GM19025 (cell line): Measurements from ENCODE around the gene BANP.
"Not testable (repeated sequence)": the region's sequence is repeated elsewhere in the genome, so short reads cannot be mapped to it uniquely, and the experiment has no call there.

ENCODE experiments used
- ATAC-seq: cut with Tn5 transposase; IDR thresholded peaks from one replicate; pipeline ENCODE4 v1.9.1; 2021; ENCODE audit warnings: mild to moderate bottlenecking, low read depth, moderate library complexity; ENCODE audit not compliant: unreplicated experiment

The BANP gene

DNA sequence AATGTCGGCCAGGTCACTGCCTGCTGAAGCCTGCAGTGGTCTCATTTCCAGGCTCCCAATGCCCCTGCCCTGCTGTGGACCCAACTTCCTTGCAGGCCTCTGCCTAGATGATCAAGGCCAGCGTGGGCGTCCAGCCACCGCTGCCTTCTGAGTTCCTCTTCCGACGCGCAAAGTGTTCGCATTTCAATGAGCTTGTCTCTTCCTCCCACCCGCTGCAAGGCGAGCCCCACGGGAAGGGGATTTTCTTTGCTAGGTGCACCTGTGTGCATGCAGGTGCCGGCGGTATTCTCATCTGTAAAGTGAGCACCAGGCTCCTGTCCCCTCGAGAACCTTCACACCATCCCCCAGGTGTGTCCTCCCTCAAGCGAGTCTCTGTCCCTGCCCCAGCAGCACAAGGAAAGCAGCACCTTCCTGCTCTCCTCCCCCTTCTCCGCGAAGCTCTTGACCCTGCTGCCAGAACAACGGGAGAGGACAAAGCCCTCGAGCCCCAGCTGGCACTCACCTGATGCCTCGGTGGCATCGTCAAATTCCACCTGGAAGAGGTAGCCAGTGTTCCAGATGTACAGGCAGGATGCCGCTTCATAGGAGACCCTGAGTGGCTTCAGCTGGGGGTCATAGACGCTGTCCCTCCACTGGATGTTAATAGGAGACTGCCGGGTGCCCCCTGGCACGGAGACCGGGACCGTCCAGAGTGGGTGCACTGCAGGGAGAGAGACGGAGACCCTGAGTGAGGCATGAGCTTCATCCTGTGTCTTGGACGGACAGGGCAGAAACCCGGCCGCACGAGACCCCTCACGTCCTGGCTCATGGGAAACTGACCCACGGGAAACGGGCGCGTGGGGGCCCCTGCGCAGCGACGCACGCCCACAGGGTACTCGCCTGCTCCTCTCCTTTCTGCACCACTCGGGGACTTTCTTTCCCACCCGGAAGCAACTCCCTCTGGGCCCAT lies 24.7 kb upstream of the BANP start:
- no peak for ATAC-seq

- ATAC-seq = no peak
Observed at GRCh38 chr16:87927195-87927562, 24.1 kb upstream of the BANP start.

- ATAC-seq = no peak
Observed at GRCh38 chr16:87929986-87930385, 21.2 kb upstream of the BANP start.

GRCh38 chr16:87930456-87930855 lies 20.8 kb upstream of the BANP start:
- no peak for ATAC-seq

- no peak for ATAC-seq
Observed at GRCh38 chr16:87931504-87931903, 19.7 kb upstream of the BANP start.

DNA sequence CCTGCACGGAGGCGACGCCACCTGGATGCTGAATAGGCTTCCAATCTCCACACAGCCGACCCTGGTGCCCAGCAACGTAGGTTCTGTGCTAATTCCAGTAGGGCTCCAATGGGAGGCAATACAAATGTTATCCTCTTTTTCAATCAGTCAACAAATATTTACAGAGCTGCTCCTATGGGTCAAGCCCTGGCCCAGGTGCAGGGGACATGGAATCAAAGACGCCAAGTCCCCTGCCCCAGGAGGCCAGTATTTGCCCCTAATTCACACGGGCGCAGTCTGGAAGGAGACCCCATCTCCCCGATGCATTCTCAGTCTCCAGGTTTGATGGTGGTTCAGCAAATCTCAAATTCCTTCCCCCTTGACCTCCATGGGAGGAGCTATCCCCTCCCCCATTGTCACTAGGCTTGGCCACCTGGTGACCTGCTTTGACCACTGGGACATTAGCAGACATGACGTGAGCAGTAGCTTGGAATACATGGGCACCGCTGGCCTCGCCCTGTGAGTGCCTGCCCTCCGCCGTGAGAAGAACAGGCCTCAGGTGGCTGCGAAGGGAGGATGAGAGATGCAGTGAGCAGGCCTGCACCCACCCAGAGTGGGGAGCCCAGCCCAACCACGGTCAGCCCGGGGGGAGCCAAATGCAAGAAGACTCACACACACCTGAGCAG lies 18.6 kb upstream of the BANP start:
- ATAC-seq = not testable (repeated sequence)

- no peak for ATAC-seq
Observed at GRCh38 chr16:87933140-87933495, 18.1 kb upstream of the BANP start.

DNA sequence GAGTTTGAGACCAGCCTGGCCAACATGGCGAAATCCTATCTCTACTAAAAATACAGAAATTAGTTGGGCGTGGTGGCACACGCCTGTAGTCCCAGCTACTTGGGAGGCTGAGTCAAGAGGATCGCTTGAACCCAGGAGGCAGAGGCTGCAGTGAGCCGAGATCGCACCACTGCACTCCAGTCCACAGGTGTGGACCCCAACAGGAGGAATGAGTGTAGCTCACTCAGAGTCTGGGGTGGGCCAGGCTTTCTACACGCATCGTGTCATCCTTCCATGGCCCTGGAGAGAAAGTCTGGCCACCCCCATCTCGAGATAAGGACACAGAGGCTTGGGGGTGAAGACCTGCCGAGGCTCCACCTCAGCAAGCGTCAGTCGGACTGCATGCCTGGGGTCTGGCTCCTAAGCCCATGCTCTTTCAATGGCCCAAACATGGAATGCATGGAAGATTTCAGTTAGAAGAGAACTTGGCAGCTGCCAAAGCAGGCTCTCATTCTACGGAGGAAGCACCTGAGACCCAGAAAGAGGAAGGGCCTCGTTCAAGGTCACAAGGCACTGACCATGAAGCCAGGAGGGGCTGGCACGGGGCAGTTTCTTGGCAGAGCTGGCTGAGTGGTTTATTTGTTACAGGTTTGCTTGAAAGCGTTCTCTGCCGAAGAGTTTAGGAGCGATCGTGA lies 16.3 kb upstream of the BANP start:
- not testable (repeated sequence) for ATAC-seq

- not testable (repeated sequence) for ATAC-seq
Observed at GRCh38 chr16:87936016-87936374, 15.2 kb upstream of the BANP start.

- ATAC-seq = no peak
Observed at GRCh38 chr16:87936375-87937230, 14.6 kb upstream of the BANP start, which contains the start of gene CA5A. Gene CA5A, minus strand, starts transcription at chr16:87936529. Its CDS starts 79 bp downstream, at chr16:87936450.

GRCh38 chr16:87937231-87937542 lies 14.0 kb upstream of the BANP start:
- ATAC-seq = not testable (repeated sequence)

DNA sequence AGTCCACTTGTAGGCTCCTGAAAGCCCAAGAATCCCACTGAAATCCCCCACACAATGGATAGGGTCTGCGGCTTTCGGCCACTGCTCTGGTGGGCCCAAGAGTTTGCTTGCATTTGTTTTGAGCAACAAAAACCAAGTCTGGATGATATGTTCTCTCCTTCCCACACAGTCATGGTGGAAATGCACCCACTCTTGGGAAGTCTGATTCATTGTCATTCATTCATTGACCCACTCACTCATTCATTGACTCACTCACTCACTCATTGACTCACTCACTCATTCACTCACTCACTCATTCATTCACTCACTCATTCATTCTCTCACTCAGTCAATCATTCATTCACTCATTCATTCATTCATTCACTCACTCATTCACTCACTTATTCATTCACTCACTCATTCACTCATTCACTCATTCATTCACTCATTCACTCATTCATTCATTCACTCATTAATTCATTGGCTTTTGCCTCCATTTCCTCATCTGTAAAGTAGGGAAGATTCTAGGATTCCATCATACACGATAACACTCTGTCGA lies 12.8 kb upstream of the BANP start:
- ATAC-seq = no peak

DNA sequence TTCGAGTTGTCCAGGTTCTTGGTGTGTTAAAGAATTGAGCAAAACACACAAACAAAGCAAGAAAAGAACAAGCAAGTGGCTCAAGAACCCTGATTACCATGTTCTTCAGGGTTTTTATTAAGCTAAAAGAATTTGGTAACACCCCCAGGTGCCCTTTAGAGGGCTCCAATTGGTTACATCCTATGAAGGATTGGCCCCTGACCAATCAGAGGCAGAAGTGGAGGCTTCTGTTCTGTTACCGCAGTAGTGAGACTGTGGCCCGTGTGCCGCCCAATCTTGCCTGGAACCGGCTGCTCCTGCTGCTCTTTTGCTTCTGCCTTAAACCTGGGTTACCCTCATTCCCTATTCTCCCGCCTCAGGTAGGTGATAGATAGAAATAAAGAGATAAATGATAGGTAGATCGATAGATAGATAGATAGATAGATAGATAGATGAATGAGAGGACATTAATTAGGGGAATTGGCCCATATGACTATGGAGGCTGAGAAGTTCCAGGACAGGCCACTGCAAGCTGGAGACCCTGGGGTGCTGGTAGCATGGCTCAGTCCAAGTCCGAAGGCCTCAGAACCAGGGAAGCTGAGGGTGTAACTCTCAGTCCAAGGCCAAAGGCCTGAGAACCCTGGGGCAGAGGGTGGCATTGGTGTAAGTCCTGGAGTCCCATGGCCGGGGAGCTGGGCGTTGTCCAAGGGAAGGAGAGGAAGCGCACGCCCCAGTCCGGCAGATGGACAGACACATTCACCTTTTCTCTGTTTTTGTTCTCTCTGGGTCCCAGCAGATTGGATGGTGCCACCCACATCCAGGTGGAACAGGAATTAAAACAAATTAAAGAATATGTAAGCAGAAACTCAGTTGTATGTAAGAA lies 11.4 kb upstream of the BANP start:
- no peak for ATAC-seq

GRCh38 chr16:87942680-87943079 lies 8.6 kb upstream of the BANP start:
- no peak for ATAC-seq

GRCh38 chr16:87945351-87946042 lies 5.7 kb upstream of the BANP start:
- ATAC-seq = no peak

GRCh38 chr16:87946596-87947347 lies 4.5 kb upstream of the BANP start:
- ATAC-seq = no peak

DNA sequence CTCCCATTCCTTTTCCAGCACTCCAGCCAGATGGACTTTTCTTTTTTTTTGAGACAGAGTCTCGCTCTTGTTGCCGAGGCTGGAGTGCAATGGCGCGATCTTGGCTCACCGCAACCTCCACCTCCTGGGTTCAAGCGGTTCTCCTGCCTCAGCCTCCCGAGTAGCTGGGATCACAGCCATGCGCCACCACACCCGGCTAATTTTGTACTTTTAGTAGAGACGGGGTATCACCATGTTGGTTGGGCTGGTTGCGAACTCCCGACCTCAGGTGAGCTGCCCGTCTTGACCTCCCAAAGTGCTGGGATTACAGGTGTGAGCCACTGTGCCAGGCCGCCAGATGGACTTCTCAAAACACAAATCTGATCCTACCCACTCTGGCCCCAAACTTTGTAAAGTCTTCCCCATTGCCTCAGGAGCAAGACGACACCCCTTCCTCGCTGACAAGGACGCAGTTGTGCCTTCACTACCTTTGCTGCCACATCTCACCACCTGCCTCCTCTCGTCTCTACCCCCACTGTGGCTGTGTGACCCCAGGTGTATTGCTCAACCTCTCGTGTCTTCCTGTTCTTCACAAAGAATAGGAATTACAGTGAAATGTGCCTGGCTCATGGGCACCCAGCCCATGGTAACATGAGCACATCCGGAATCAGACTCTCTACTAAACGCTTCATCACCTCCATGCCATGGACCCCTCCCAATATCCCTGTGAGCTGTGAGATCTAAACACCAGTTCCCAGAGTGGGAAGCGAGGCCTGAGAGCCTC lies 3.7 kb upstream of the BANP start:
- no peak for ATAC-seq
